GM19239 (cell line): Measurements from ENCODE around the gene RNF146.
"Not testable (repeated sequence)": the region's sequence is repeated elsewhere in the genome, so short reads cannot be mapped to it uniquely, and the experiment has no call there.

Experiments used
- DNase-seq: peaks from one replicate; pipeline ENCODE4 v3.0.0; 2011; ENCODE audit warnings: low spot score; ENCODE audit not compliant: insufficient read length
- FAIRE-seq: peaks from 2 replicates; lab custom pipeline; 2011; peaks lifted over from hg19 to GRCh38; lab: Jason Lieb, UNC

The RNF146 gene, protein sequence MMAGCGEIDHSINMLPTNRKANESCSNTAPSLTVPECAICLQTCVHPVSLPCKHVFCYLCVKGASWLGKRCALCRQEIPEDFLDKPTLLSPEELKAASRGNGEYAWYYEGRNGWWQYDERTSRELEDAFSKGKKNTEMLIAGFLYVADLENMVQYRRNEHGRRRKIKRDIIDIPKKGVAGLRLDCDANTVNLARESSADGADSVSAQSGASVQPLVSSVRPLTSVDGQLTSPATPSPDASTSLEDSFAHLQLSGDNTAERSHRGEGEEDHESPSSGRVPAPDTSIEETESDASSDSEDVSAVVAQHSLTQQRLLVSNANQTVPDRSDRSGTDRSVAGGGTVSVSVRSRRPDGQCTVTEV

DNA sequence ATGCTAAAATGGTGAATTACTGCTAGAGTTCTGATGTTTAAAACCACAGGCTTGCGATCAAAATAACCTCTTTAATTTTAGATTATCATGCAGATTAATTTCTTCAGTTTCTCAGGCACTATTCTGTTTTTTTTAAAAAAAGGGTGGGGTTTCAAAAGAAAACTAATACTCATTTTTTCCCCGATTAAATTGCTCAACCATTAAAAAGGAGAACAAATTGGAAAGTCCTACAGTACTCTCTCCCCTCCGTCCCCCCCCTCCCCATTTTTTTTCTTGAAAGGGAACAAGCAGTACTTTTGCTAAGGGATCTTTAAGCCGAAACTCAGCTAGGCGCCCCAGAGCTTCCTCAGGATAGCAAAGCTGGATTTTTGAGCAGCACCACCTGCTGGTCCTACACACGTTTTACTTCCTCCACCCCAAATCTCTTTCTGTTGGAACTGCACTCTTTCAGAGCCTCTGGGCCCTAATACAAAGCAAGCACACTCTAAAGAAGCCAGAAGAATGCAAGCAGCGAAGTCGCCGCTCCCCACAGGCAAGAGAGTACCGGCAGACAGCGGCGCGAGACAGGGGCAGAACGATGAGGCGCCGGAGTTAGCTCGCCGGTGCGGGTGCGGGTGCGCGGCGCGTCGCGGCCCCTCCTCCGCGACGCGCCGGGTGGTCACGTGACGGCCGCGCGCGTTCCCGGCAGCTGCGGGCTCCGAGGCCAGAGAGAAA lies at the start of gene RNF146:
TSS of gene RNF146 (plus strand) at position 687 of the 714 bp plus-strand sequence. CDS start 13,475 bp downstream, outside the sequence.
- peak; percentile 92 for FAIRE-seq
- DNase-seq: peak; percentile 67

DNA sequence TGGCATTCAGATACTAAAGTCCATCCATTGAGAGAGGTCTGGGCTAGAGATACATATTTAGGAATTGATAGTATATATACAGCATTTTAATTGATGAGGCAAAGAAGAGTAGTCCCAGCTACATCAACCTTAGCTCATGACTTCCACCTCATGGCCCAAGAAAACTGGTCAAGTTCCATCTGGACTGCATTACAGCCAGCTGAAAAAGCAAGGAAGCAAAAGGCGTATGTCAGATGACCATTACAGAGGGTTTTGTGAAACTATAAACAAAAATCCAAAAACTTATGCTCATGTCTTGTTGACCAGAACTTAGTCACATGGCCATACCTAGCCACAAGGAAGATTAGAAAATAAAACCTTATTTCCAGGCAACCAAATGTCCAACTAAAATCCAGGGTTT lies 46.8 kb upstream of the RNF146 start:
- FAIRE-seq: no peak
- no peak for DNase-seq

DNA sequence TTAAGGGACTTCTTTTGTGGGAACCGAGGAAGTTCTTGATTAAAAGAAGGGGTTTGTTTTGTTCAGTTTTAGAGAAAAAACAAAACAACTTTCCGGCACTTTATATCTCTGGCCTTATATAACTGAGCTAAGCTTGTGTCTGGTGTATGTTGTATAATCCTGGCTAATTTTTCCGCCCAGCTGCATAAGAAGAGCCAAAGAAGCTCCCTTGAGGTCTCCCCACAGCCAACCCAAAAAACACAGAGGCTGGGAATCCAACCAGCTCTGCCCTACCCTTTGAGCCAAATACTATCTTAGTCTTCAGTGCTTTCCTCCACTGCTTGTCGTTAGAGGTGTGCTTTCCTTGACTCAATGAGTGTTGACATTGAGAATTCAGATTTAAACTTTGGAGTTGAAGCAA lies 45.5 kb upstream of the RNF146 start:
- FAIRE-seq: no peak
- no peak for DNase-seq

DNA sequence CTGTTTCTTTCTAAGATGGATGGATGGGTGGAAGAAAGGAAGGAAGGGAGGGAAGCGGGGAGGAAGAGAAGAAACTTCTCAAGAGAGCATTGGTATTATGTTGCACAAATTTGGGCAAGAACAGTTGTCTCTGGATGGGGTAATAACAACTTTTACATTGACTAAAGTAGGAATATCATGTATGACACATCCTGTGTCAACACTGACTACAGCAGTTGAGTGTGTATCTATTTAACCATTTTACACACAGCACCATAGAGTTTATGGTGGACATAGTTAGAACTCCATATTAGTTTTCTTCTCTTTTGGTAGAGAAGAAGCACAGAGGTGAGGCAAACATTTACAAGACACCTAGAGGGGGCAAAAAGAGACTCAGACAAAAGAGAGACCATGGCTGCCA lies 44.2 kb upstream of the RNF146 start:
- no peak for DNase-seq
- no peak for FAIRE-seq

DNA sequence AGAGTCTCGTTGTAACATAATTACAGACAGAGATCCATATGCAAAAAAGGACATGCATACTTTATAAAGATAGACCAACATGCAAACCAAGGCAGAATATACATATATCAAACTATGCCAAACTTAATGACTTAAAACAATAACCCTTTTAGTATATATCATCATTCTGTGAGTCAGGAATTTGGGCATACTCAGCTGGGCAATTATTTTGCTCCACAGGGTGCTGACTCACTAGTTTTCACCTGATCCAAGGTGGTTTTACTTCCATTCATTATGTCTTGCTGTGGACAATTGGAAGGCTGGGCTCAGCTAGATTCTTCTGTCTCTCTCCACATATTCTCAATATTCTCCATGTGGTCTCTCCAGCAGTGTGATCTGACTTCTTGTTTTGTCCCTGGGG lies 41.2 kb upstream of the RNF146 start:
- DNase-seq (no peak), FAIRE-seq (no peak)

DNA sequence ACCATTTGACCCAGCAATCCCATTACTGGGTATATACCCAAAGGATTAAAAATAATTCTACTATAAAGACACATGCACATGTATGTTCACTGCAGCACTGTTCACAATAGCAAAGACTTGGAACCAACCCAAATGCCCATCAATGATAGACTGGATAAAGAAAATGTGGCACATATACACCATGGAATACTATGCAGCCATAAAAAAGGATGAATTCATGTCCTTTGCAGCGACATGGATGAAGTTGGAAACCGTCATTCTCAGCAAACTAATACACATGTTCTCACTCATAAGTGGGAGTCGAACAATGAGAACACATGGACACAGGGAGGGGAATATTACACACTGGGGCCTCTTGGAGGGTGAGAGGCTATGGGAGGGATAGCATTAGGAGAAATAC lies 32.8 kb upstream of the RNF146 start:
- not testable (repeated sequence) for FAIRE-seq, DNase-seq

DNA sequence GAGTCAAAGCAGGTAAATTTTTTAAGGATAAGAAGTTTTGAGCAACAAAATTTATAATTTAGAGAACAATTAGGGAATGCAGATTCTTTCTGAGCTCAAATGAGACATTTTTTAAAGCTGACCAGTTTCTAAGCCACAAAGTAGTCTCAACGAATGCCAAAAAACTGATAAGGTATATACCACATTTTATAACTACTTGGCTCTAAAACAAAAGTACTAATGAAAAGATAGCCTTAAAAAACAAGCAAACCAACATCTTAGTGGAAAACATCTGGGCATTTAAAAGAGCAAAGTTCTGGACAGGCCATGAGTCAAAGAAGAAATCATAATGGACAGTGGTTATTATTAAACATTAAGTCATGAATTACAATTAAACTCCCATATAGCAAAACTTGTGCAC lies 23.2 kb upstream of the RNF146 start:
- FAIRE-seq (no peak), DNase-seq (no peak)

DNA sequence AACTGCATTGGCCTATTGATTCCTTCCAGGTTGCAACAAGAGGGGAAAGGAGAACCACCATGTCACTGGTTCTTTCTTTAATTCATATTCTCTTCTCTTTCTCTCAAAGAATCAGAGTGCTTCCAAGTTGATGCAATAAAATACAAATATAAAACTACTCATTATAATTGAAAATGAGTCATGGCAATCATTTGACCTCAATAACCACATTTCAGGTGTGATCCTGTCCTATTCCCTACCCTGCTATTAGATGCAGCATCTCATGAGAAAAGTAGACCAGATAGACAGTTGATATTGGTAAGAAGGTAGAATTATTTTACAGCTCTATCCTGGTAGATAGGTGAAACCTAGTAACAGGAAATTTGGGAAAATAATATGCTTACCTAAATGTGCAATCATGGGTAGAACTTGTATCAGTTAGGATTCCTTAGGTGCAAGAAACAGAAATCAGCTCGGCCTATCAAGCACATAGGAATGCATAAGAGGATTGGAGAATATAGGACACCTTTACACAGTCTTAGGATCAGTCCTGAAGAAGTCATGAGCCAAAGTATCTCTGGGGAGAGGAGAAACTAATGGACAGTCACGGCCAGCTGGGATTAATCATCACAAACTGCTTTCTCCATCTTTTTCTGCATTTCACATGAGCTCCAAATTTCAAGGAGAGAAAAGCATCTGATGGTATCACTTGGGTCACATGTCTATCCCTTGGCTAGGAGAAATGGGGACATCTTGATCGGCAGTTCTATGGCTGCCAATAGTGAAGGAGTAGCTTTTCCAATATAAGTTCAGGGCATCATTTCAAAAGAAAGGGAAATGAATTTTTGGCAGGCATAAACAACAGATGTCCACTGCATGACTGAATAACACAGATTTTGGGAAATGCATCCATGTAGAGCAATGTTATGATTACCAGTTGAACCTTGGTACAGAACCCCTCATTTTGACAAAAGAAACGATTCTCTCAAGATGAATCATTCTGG lies 19.3 kb upstream of the RNF146 start:
- FAIRE-seq: no peak
- DNase-seq: no peak

DNA sequence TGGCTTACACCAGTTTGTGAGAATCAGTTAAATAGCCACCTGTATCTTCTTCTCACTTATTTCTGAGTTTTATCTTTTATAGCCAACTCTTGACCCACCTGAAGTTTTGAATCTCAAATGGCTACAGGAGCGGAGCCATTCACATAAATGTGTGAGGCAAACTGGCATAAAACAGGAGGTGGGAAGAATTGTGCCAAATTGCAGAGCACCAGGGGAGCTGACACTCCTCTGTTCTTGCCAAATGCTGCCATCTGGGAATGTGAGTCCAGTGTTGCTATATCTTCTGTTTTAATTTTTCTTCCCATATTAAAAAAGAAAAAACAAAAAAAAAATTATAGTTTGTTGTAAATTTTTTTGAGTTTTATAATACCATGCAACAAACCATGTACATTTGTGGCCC lies 17.0 kb upstream of the RNF146 start:
- DNase-seq (no peak), FAIRE-seq (no peak)

DNA sequence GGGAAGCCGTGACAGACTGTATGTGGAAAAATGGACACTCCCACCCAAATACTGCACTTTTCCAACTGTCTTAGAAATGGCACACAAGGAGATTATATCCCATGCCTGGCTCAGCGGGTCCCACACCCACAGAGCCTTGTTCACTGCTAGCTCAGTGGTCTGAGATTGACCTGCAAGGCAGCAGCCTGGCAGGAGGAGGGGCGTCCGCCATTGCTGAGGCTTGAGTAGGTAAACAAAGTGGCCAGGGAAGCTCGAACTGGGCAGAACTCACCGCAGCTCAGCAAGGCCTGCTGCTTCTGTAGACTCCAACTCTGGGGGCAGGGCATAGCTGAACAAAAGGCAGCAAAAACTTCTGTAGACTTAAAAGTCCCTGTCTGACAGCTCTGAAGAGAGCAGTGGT lies 11.4 kb upstream of the RNF146 start:
- DNase-seq (no peak), FAIRE-seq (no peak)

DNA sequence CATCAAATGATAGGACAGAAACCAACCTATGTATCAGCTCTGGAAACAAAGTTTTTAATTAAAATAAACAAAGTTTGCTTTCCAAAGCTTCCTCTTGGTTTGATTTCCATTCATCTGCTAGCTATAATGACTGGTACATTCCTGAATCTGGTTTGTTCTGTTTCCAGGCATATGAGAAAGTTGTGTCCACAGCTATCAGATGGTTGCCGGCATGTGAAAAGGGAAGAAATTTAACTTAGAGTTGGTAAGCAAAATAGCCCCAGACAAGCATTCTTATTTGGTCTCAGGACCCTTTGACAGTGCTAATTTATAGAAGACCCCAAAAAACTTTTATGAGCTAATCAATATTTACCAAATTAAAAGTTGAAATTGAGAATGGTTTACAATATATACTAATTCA lies 3.8 kb upstream of the RNF146 start:
- no peak for FAIRE-seq
- no peak for DNase-seq

DNA sequence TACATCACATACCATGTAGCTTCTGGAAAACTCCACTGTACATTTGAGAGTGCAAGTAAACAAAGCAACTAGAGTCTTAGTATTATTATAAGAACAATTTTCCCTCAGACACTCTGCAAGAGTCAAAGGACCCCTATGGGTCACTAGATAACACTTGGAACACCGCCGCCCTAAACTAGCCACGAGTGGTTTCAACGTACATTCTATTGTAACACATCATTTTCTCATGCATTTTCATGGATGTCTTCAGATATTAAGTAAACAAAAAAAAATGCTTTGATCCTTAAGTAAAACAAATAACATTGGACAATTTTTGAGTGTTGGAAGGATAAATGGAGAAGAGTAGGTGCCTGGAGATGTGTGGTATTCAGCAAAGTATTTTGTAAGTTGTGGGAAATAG lies 3.2 kb upstream of the RNF146 start:
- no peak for FAIRE-seq
- DNase-seq: no peak

DNA sequence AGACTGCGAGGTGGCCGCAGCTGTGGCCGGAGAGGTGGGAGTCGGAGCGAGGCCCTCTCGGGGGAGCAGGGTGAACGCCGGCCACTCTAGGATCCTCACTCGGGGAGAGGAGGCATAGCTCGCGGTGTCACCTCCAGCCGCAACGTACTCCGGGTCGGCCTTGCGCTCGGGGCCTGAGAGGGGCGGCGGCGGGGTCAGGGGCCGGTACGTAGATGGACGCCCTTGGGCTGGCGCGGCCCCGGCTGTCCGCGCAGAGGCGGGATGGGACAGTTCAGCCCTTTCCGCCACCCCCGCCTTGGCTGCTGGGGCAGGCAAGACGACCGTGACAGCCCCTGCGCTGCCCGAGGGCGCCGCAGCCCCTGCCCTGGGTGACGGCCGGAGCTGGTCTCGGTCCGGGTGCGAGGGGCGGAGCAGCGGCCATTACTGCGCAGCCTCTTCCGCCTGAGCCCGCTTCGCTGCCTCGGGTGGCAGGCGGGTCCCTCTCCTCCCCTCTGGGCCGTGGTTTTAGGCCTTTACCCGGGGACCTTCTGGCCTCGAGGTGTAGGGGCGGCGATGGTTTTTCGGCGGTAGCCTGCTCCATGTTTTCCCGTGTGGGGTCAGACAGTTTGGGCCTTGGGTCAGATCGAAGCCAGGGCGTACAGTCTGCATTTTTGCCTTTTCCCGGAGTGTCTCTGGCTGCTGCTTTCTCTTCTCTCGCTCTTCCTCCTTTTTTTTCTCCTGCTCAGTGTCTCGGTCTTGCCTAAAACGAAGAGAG lies 405 bp downstream of the RNF146 start:
- peak; percentile 34 for DNase-seq
- FAIRE-seq: no peak

DNA sequence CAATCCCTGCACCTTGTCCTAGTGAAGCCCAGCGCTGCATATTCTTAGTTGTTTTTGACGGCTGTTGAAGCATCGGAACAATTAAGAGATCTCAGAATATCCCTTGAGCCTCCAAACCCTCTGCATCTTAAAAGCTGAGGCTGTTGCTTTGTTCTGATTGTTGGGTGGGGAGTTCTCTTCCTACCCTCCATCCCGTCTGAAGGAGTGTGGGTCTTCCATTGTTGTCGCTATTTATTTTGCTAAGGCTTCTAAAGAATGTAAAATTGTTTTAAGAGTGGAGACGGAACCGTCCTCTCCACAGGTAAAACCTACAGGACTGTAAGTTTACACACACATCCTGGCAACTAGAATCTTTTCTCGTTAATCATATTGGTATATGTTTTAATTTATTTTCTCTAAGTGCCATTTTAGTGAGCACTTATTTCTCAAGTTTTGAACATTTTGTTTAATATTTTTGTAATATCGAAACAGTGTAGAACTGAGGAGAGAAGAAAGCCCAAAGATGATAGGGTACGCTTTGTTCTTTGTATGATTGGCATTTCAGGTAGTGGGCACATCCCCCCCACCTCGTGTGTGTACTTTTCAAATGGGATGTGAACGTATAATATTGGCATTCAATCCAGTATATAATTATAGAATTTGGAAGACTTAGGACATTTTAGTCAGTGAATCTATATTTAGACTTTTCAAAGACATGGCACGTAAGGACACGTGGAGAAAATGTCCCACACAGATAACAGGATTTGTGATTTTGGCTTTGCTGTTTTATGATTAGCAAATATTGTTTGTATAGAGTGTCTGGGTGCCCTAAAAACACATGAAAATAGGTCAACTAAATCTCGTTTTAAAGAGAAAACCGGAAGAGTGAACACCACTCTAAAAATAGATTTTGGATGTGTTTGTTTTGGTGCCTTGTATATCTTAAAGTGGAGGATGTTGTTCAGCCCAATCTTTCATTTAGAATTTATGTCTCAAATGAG lies 1.3 kb downstream of the RNF146 start:
- FAIRE-seq (peak; percentile 95), DNase-seq (no peak)

DNA sequence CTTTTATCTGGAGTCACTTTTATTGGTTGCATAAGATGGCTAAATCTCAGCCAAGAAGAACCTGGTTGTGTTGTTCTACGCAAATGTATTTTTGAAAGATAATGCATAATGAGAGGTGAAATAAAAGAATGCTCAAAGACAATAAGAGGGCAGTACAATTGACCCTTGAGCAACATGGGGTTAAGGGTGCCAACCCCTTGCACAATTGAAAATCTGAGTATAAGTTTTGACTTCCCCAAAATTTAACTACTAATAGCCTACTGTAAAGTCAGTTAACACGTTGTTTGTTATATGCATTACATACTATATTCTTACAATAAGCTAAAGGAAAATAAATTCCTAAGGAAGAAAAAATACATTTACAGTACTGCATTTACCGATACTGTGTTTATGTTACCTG lies 5.9 kb downstream of the RNF146 start:
- FAIRE-seq (no peak), DNase-seq (no peak)

DNA sequence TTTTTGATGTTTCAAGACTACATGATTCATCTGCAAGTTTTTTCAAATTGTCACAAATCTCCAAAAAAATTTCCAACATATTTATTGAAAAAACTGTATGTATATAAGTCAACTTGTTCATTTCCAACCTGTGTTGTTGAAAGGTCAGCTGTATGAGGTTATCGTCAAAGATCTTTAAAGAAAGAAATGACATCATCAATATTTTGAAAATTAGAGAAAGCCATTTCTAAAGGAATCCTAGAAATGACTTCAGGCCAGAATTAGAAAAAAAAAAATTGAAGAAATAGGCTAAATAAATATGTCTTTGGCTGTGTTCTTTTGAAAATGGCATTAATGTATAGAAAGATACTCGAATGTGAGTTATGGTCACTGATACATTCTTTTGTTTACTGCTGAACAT lies 6.8 kb downstream of the RNF146 start:
- FAIRE-seq: peak; percentile 49
- DNase-seq: no peak

DNA sequence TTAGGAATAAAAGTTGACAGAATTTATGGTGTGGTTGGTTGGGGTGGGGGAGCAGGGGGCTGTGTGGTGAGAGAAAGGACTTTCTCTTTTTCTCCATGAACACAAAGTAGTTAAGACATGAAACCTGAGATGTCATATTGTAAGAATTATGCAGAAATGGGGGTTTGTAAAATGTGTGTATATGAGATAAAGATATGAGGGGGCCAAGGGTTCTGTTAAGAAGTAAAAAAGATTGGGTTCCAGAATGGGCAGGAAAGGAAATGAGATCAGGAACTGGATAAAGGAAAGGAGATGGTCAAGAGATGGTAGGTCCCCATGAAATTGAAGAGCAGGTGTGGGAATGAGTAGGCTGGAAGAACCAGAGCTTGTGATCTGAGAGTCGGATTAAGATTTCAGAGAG lies 9.7 kb downstream of the RNF146 start:
- FAIRE-seq: no peak
- DNase-seq: no peak

DNA sequence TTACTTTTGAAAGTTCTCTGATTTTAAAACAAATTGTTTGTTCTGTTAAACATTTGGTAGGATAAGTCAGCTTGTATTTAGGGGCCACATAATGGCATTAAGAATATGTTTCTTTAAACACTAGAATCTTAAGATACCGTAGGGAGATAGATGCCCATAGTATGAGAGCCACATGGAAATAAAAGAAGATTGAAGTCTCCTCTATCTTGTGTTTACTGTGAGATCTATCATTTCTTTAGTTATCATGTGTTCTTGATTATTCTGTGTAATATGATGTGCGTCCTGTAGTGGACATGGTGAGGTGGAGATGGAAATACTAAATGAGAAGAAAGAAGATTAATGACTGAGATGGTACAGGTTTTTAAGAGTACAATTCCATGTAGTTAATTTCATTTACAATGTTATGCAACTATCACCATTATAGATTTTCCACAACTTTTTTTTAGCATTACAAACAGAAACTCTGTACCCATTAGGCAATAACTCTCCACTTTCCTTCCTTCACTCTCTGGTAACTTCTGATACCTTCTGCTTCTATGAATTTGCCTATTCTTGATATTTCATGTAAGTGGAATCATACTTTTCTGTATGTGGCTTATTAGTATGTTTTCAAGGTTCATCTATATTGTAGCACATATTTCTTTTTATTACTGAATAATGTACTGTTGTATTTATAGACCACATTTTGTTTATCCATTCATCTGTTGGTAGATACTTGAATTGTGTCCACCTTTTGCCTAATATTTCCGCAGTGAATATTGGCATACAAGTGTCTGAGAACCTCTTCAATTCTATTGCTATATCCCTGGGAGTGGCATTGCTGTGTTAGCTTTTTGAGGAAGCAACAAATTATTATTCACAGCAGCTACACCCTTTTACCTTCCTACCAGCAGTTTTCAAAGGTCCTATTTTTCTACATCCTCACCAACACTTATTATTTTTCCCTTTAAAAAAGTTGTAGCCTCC lies 11.5 kb downstream of the RNF146 start:
- DNase-seq (no peak), FAIRE-seq (no peak)
